Measurements from ENCODE around the gene VPS39.

DNA sequence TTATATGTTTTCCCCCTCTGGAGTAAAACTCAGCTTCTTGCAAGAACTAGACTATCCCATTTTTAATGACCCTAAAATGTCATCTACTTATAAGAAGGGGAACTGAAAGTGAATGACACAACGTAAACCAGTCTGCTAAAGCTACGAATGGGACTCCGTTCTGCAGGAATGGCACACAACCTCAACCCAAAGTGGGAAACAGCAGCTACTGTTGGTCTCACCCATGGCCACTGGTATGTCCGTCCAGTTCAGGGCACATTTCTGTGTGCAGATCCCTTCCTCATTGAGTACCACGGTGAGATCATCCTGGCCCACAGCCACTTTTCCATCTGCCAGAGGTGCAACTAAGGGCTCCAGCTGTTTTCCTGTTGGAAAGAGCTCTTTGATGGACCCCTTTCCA is 23.8 kb downstream of the VPS39 start:
- TF ChIP-seq, protein P1, sequence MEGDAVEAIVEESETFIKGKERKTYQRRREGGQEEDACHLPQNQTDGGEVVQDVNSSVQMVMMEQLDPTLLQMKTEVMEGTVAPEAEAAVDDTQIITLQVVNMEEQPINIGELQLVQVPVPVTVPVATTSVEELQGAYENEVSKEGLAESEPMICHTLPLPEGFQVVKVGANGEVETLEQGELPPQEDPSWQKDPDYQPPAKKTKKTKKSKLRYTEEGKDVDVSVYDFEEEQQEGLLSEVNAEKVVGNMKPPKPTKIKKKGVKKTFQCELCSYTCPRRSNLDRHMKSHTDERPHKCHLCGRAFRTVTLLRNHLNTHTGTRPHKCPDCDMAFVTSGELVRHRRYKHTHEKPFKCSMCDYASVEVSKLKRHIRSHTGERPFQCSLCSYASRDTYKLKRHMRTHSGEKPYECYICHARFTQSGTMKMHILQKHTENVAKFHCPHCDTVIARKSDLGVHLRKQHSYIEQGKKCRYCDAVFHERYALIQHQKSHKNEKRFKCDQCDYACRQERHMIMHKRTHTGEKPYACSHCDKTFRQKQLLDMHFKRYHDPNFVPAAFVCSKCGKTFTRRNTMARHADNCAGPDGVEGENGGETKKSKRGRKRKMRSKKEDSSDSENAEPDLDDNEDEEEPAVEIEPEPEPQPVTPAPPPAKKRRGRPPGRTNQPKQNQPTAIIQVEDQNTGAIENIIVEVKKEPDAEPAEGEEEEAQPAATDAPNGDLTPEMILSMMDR (conservative IDR thresholded peaks at IDR 0.05; ENCODE audit: low read depth, low read length) = no peak
- no peak for TF ChIP-seq EZH2phosphoT487 (IDR thresholded peaks at IDR 0.05; ENCODE audit: borderline replicate concordance, low read length)

All from PC-3 (cell line).